Left renal pelvis (tissue), 4 donors: ENCODE measurements around the gene TMEM44. TPM values are rescaled to one million over a fixed set of nuclear protein-coding genes. Genes with fewer than 3 reads are reported as not detected.

Source experiments
- DNase-seq, 4 donors: peaks; one replicate each; pipeline ENCODE4 v3.0.0-alpha.2; 2013; ENCODE audit warnings: low read depth in 4 of 4, low spot score in 3 of 4
- polyA plus RNA-seq, 4 donors: library from polyadenylated mRNA; unstranded; fragments of 120-200 nt; gene quantifications; one replicate each; pipeline ENCODE4 v1.2.1, GENCODE V29; 2013; ENCODE audit not compliant: insufficient read length in 4 of 4

TMEM44 gene, protein sequence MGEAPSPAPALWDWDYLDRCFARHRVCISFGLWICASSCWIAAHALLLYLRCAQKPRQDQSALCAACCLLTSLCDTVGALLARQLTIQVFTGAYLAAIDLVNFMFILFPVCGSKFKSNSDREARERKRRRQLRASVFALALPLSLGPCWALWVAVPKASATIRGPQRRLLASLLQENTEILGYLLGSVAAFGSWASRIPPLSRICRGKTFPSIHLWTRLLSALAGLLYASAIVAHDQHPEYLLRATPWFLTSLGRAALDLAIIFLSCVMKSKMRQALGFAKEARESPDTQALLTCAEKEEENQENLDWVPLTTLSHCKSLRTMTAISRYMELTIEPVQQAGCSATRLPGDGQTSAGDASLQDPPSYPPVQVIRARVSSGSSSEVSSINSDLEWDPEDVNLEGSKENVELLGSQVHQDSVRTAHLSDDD
- 10 to 100 TPM; 15.7 to 22.9 (median 19.5) TPM for polyA plus RNA-seq

DNA sequence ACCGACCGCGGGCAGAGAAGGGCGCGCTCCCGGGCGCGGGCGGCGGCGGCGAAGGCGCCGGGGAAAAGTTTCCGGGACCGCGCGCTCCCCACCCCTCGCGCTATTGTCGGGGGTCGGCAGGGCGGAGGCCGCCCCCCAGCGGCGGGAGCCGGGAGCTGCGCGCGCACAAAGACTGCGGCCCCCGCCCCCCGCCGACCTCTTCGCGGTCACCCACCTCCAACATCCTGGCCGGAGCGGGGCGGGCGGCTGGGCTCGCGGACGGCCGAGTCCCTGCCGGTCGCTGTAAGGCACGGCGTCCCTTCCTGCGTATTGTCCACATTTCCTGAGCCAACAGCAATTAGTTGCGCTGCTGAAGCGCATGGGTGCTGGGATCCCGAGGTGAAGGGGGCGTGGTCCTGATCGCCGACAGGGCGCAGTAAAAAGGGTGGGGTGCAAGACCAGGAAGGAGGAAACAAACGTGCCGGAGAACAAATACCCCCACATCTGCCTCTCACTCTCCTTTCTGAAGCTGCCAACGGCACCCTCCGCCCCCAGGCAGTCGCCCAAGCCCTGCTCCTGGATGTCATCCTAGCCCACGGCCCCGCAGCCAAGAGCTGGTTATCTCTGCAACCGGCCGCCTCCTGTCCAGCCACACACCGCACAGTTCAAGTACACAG lies at the start of gene TMEM44:
Gene TMEM44, minus strand, starts transcription at position 71 of the 656 bp plus-strand sequence. CDS start 204 bp downstream, outside the sequence.
- peak; percentile 41 to 60 (median 52) for DNase-seq

DNA sequence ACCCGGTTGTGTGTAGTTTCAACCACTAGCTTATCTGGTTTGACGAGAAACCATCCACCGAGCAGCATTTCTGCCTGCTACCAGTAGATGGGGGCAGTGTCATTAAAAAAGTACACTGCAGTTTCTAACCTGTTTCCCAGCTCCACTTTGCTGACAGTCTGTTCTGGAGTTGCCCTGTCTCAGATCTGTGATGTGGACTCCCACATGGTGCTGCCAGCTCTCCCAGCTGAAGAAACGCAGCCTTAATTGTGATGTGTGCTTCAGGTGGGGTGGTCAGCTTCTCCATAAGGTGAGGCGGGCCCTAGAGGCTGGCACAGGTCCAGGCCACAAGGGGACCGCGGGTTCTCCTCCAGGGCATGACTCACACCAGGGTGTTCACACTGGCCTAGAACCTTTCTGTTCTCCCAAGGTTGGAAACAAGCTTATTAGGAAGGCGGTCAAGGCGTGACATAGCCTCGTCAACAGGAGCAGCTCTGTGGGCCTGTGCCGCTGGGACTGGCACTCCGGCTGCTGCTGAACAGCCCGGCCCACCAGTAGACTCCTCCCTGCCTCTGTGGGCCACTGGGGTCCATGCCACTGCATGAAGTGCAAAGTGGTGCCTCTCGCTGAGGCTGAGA lies 49.6 kb upstream of the TMEM44 start:
- DNase-seq, result no peak

DNA sequence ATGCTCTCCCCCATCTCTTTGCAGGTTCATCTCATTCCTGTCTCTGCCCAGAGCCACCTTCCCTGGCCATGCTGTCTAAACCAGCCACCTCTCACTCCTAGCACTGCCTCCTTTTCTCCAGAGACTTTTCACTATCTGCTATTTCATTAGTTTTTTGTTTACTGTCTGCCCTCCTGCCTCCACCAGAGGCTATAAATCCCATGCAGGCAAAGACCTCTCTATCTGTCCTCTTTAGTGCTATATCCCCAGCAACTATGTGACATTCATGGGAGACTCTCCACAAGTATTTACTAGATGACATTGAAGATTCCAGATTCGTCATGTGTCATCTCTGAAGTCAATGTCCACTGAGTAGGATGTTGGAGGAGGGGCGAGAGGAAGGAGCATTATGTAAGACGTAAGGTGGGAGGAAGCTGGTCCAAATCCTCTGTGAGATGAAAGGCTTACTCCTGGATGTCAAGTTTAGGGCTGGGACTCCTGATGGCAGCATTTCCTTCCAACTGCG lies 49.0 kb upstream of the TMEM44 start:
- no peak for DNase-seq

DNA sequence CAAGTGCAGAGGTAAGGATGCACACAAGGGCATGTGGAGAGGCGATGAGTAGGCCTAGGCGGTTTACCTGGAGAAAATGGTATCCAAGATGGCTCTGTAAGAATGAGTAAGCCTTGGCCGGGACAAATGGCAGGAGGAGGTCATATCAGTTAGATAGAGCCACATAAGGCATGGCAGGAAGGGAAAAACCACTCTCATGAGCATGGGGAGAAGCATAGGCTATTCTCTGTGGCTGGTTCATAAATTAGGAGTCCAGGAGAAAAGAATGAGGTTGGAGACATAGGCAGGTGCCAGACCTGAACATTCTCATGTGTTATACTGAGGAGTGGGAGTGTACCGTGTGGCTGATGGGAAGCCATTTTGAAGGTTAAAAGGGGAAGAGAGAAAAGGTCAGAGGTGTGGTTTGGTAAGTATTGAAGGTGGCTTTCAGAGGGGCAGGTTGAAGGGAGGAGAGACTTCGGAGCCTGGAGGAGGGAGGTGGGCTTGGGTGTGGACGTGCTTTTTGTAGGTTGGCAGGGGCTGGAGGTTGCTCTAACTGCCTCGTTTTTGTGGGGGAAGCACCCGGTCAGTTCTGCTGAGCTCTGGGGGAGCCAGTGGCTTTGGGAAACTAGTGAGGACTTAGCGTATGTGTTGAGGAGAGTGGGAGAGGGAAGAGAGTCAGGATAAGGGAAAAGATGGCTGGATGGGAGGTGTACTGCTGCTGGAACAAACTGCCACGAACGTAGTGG lies 47.8 kb upstream of the TMEM44 start:
- no peak for DNase-seq

DNA sequence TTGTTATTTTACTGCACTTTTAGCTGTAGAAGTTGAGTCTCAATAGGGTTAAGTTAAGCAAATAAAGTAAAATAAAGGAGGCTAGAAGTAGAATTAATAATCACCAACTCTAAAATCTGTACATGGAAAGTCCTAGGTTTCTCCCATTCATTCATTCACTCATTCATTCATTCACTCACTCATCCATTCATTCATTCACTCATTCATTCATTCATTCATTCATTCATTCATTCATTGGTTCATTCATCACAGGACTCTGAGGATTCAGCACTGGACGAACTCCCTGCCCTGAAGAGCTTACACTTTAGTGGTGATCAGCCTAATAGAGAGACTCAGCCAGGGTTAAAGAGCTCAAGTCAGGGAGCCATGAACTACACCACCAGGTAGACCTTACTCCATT lies 43.3 kb upstream of the TMEM44 start:
- no peak for DNase-seq

DNA sequence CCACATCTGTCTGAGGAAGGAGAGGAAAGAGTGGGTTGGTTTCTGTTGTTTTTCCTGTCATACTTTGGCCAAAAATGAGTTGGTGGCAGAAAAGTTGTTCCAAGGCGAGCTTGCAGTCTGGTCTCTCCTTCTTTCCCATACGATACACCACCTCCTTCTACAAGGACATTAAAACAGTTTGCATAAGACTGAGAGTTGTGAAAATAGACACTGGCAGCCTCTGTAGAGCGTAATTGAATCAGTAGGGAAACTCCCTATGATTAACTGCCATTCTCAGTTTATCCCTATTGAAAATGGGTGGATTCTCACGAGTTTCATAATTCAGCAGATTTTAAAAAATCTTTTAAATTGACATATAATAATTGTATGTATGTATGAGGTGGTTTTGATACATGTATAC lies 42.5 kb upstream of the TMEM44 start:
- DNase-seq, result no peak

DNA sequence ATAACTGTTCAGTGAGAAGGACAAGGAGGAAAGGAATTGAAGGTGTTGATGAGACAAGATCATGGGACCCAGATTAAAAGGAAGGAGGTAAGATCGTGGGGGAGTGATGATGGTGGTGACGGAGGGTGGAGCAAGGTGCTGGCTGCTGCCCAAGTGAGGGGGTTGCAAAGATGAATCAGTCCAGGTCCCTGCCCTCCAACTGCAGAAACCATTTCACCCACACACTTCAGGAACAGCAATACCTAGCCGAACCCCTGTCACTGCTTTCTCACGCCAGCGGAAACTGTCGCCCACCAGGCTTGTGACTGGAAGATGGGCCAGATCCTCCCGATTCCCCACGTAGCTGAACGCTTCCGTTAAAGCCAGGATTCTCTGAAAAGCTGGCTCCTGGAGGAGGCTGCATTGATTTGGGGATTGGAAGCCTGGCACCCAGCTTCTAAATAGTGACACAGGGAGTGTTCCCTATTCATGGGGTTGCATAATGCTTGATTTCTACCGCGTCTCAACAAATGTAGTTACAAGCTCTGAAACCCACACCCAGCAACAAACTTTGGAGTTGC lies 41.9 kb upstream of the TMEM44 start:
- DNase-seq, result no peak

DNA sequence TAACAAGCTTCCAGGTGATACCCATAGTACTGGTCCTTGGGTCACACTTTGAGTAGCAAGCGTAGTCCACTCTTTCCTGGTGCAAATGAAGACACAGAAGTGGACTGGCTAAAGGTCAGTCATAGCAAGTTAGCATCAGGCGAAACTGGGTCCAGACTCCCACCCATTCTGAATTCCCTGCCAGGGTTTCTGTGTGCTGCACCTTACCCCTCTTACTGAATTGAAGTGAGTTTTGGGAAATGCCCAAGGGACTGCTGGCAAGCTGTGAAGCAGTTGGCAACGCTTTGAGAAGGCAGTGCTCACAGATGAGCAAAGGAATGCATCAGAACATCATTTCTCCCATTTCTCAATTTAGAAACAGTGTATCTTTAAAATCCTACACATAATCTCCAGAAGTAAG lies 40.5 kb upstream of the TMEM44 start:
- DNase-seq, result no peak

DNA sequence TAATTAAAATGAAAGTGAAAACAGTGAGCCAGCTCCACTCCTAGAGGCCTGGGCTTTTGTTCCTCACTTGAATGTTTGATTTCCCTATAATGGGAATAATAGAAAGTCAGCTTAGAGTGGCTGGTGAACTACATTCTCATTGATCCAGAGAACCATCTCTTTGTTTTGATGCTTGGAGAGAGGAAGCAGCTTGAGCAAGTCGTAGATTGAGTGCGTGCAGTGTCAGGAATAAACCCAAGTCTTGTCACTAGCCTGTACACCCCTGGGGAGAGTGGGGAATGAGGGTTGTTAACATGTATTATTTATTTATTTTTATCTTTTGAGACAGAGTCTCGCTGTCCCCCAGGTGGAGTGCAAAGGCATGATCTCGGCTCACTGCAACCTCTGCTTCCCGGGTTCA lies 39.7 kb upstream of the TMEM44 start:
- no peak for DNase-seq

DNA sequence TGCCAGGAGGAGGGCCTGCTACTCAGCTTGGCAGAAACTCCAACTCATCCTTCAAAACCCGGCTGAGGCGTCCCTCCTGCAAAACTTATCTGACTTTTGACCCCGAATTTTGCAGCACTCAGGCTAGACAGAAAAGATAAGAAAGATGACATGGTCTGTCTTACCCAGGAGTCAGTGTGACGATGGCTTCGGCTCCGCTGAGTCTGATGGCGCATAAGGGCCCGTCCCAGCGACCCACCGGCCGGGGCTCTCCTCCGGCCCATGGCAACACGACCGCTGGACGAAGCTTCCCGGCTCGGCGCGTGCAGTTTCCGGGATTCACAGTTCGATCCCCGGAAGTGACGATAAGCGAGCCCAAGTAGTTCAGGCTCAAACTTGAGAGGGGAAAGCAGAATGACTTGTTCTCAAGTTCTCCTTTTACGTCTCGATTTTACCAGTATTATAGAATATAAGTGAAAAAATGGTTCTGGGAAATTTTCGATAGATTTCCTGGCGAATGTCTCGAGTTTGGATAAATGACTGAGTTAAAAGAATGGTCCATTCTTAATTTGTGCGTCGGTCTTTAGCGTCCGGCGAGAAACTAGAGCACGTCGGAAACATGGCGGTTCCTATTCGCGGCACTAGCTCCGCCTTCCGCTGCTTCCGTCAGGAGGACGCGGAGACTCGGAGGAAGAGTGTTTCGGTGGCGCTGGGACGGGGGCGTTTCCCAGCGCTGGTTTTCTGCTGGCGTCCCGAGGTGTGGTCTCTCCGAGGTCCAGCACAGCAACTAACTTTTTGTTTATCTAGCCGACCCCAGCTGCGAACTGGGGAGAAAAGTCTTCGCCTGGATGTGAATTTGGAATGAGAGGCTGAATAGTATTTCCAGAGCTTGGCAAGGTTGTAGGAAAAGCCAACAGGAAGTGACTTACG lies 38.9 kb upstream of the TMEM44 start, which contains the start of gene LSG1:
Gene LSG1, minus strand, starts transcription at position 292 of the 909 bp plus-strand sequence. Its CDS starts 29 bp downstream, at position 263.
- peak; percentile 94 to 97 (median 96) for DNase-seq

DNA sequence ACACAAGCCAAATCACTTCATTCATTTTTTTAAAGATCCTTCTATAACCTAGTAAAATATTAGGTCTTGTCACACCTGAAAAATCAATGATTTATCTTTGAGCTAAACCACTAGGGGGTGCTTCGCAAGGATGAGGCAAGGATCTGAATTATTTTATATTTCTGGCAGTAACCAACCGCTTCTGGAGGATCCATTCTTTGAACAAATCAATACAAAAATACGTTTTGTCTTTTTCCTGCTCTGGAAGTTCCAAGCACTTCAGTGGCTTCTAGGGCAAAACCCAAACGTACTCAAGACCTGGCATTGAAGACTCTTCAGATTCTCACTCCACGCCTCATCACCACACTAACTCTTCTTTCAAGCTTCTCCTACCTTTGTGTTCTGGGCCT lies 38.3 kb upstream of the TMEM44 start:
- no peak for DNase-seq

DNA sequence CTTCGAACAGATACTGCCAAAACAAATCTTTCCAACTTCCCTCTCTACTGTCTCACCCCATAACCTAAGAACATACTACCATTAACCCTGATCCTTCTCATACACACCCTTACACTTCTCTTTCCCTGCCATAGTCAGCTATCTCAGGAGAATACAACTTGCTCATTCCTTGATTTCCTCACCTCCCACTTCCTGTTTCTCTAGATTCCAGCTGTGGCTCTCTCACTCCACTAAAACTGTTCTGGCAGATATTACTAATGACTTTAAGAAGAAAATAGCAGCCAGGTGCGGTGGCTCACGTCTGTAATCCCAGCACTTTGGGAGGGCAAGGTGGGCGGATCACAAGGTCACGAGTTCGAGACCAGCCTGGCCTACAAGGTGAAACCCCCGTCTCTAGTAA lies 34.1 kb upstream of the TMEM44 start:
- no peak for DNase-seq

DNA sequence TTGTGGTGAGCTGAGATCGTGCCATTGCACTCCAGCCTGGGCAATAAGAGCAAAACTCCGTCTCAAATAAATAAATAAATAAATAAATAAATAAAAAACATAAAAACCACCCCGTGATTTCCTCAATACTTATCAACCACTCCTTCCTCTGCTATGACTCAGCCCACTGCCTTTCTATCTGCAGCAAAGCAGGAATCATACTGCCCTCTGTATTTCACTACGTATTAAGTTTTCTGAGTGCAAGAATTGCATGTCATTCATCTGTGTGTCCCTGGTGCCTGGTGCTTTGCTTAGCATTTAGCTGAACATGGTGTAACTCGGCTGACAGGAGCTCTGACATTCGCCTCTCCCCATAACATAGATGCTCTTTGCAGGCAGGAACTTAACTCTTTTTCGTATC lies 31.6 kb upstream of the TMEM44 start:
- DNase-seq, result no peak

DNA sequence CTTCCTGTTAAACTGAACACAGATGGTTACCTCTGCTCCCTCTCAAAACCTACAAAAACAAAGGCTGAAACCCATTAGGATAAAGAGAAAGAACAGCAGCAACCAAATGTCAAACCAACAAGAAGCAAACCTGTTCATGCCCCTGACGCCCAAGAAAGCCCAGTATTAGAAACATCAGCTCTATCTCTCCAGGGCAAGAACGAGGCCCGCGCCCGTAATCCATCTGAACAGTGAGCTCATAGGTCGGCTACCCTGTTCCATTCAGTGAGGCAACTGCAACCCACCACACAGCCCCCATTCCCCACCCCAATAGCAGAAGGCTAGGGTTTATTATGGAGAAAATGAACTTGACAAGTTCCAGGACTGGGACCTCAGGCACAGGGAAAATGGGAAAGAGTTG lies 28.7 kb upstream of the TMEM44 start:
- no peak for DNase-seq

DNA sequence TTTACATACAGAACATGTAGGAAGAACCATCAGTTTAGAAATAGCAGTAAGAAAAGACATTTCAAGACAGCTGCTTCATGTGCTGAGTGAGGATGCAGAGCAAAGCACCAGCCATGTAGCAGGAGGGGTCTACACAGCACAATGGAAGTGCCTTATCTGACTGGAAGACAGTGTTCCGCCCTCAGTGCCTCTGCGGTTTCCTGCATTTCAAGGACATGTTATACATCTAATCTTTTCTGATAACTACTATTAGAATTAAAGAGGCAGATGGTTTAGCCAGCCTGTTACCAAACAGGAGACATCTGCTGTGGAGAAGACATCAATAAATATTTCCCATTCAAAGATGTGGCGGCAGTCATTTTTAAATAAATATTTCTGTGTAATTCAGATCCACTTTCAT lies 28.2 kb upstream of the TMEM44 start:
- DNase-seq, result no peak

DNA sequence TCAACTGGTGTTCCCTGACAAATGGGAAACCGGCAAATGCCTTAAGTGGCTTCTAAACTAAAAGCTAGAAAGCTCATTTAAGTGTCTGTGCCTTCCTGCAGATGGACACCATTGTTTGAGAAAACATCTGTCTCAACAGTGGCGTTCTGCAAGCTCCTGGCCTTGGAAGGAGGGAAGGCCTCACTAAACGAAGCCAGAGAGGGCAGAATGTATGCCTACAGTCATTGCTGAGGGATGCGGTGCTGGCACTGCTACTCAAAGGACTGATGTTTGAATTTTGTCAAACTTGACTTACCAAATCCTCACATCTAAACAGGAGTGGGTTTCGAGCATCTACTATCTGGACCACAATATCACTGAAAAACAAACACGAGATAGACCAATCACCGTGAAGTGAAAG lies 26.6 kb upstream of the TMEM44 start:
- no peak for DNase-seq

DNA sequence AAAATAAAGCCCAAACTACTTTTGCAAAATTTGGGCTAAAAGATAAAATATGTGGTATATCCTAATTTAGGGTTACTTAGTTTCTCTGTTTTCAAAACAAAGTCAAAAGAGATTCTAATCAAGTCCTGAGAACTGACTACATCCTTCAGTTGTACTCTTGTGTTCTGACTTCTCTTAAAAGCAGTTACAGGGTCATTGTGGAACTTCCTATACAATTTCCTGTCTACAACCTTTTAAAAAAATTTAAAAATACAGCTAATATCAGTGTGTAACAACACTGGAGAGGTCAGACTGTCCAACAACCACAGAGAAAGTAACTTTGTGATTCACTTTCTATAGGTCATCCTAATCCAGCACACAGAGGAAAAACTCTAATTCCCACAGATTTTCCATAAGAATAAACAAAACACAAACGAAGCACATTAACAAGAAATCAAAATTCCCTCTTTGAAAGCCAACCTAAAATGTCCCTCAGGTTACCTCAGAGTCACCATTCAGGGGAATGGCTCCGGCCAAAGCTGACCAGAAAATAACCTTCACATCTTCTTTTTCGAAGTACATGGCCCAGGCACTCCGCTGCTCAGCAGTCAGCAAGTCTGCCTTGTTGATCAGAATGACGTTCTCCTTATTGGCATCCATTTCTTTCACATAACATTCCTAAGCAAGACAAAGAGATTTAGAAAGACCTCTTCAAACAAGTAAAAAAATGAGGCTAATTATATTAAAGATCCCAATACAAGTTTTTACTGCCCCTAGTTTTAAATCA lies 25.4 kb upstream of the TMEM44 start:
- no peak for DNase-seq

DNA sequence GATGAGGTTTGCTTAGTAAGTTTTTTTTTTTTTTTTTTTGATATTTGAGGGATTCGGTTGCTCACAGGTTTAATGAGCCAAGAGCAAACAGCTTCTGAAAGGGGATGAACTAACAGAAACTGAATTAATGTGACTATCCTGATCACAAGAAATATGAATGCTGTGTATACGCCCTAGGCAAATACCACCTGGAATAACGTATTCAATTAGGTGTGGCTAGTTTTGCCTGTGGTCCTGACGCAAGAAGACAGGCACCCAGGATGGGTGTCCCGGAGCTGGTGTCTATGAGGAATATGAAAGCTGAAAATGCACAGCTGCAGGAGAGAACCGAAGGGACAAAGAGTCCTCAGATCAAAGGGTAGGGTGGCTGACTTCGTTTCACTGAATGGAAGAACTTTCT lies 24.2 kb upstream of the TMEM44 start:
- DNase-seq, result no peak

DNA sequence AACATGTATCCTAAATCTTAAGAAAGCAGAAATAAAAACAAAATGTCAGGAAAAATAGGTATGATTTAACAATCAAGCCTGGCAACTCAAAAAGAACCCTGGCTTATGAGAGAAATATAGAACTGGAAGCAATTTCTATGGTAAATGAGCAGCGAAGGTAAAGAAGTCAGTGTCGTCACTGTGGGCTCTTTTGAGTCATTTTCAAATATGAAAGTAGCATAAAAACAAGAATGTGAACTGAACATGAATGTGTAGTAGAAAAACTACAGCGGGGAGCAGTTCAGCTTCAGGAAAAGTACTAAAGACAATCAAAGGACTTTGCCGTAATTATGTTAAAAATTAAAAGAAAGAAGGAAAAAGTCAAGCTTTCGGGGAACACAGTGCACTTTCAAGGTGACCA lies 21.2 kb upstream of the TMEM44 start:
- no peak for DNase-seq
